Esophagus squamous epithelium (tissue), 4 donors: ENCODE measurements around the gene IFNA4.

ENCODE experiments used
- CTCF ChIP-seq, 6 experiments: fragments of 450-650 bp in 4 of 6; fragments of 200-600 bp in 2 of 6; sonication (generic) in 2 of 6; IDR thresholded peaks; one replicate each; pipeline ENCODE4 v1.5.1; 2016 to 2019; ENCODE audit warnings: antibody characterized with exemption in 6 of 6, mild to moderate bottlenecking in 4 of 6, moderate library complexity in 4 of 6
- POLR2A ChIP-seq, 4 donors: fragments of 450-650 bp; IDR thresholded peaks; one replicate each; pipeline ENCODE4 v1.6.1; 2017; ENCODE audit warnings: antibody characterized with exemption in 4 of 4, mild to moderate bottlenecking in 4 of 4, moderate library complexity in 3 of 4

GRCh38 chr9:21141427-21141882 is 45.9 kb downstream of the IFNA4 start, which contains the start of gene IFNW1:
- TF ChIP-seq CTCF (IDR thresholded peaks at IDR 0.05), result no peak
- TF ChIP-seq POLR2A (IDR thresholded peaks at IDR 0.05), result no peak
